Left ventricle myocardium inferior (tissue), 1 donor: Measurements from ENCODE around the gene COL19A1. TPM values are rescaled to one million over a fixed set of nuclear protein-coding genes. Genes with fewer than 3 reads are reported as not detected.

ENCODE experiments used
- DNase-seq: peaks from one replicate; pipeline ENCODE4 v3.0.0-alpha.2; 2020
- H3K27ac ChIP-seq: fragments of 200-600 bp; replicated peaks from 2 replicates; pipeline ENCODE4 v1.8.0; 2021
- H3K27me3 ChIP-seq: fragments of 200-600 bp; 2 replicates; pipeline ENCODE4 v1.8.0; 2021; ENCODE audit warnings: low read depth
- H3K36me3 ChIP-seq: fragments of 200-600 bp; 2 replicates; pipeline ENCODE4 v1.8.0; 2021
- H3K4me1 ChIP-seq: fragments of 200-600 bp; 2 replicates; pipeline ENCODE4 v1.8.0; 2021
- H3K4me3 ChIP-seq: fragments of 200-600 bp; 2 replicates; pipeline ENCODE4 v1.8.0; 2021; ENCODE audit warnings: mild to moderate bottlenecking, moderate library complexity
- H3K9me3 ChIP-seq: fragments of 200-600 bp; replicated peaks from 2 replicates; pipeline ENCODE4 v1.8.0; 2021
- intact Hi-C: fragments of 100-400 bp; cut with micrococcal nuclease; formaldehyde crosslinking; loops from one replicate; pipeline ENCODE4 v1.11.0; 2022
- total RNA-seq: library from RNA; stranded (reverse); fragmentation: NEBNext Ultra II Directional; extraction: Animal tissue kit (Norgen Biotek cat#: 25700); gene quantifications from one replicate; pipeline ENCODE4 v1.2.1, GENCODE V29; 2021
- TF ChIP-seq, protein P1 (sequence below): fragments of 200-600 bp; IDR thresholded peaks from 2 replicates; pipeline ENCODE4 v1.8.0; 2021; ENCODE audit warnings: antibody characterized with exemption, mild to moderate bottlenecking, borderline replicate concordance
- donor health status: DM: no; HTN: yes; CAD: no; lungs with severe emphysema.

The COL19A1 gene
- total RNA-seq, 1 donor from 2014 or later, result 1.9 TPM

GRCh38 chr6:70208235-70208790 lies 342.0 kb downstream of the COL19A1 start:
- Histone ChIP-seq H3K36me3 (no peaks in the 10 kb centered on the region), H3K27ac (no peak overlapping the region), H3K4me3 (no peak overlapping the region), H3K9me3 (no peaks in the 10 kb centered on the region), H3K27me3 (no peaks in the 10 kb centered on the region), H3K4me1 (no peaks in the 10 kb centered on the region)
- TF ChIP-seq, protein P1, sequence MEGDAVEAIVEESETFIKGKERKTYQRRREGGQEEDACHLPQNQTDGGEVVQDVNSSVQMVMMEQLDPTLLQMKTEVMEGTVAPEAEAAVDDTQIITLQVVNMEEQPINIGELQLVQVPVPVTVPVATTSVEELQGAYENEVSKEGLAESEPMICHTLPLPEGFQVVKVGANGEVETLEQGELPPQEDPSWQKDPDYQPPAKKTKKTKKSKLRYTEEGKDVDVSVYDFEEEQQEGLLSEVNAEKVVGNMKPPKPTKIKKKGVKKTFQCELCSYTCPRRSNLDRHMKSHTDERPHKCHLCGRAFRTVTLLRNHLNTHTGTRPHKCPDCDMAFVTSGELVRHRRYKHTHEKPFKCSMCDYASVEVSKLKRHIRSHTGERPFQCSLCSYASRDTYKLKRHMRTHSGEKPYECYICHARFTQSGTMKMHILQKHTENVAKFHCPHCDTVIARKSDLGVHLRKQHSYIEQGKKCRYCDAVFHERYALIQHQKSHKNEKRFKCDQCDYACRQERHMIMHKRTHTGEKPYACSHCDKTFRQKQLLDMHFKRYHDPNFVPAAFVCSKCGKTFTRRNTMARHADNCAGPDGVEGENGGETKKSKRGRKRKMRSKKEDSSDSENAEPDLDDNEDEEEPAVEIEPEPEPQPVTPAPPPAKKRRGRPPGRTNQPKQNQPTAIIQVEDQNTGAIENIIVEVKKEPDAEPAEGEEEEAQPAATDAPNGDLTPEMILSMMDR, result no peak
- no peak for DNase-seq
- intact Hi-C loops, result no loop called here

DNA sequence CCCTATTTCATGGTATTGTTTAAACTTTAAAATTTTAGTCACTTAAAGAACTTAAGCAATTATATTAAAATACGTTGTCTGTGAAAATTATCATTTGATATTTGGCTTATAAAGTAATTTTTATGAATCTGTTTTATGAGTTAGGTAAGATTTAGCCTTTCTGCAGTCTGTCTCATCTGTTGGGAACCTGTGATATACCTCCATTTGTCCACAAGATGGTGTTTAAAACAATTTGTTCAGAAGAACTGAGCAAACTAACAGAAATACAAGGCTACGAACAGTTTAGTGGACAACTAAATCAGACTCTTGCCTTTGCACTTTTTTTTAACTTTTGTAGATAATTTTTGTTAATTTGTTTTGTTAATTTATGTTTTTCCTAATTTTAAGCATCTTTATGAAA lies 344.1 kb downstream of the COL19A1 start:
- H3K9me3 ChIP-seq, result no peaks in the 10 kb centered on the region
- intact Hi-C loops, result no loop called here
- H3K4me3 ChIP-seq, result no peak overlapping the region
- H3K36me3 ChIP-seq, result no peaks in the 10 kb centered on the region
- no peak for DNase-seq
- no peak overlapping the region for H3K27ac ChIP-seq
- no peaks in the 10 kb centered on the region for H3K4me1 ChIP-seq
- TF ChIP-seq, protein P1, result peak; percentile 37
- H3K27me3 ChIP-seq, result no peaks in the 10 kb centered on the region

DNA sequence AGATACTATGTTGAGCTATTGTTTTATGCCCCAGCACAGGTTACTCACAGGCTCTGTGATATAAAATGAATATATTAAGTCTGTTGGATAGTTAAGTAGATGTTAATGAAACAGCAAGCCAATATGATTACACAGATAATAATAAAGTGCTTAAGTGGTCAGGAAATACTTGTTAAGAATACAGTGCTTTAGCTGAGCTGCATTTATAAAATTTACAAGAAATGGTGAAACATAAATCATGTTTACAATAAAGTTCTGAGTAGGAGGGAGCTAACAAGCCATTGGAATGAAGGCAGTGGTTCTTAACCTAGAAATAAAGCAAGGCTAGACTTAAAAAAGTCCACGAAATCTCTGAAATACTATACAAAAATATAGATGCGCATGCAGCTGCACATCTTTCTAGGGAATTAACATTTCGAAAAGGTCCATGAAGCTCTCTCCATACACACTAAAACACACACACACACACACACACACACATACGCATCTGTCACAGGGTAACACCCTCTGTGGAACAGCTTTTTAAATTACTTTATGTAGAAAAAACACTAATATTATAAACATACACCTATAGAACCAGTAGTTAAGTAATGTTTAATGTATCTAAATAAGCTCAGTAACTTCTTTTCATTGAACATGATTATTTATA lies 349.2 kb downstream of the COL19A1 start:
- no peaks in the 10 kb centered on the region for H3K9me3 ChIP-seq
- H3K27me3 ChIP-seq, result peaks cover 12% of the 10 kb centered on the region
- no peak overlapping the region for H3K4me3 ChIP-seq
- intact Hi-C loops, result no loop called here
- no peak for DNase-seq
- no peaks in the 10 kb centered on the region for H3K4me1 ChIP-seq
- H3K36me3 ChIP-seq, result no peaks in the 10 kb centered on the region
- TF ChIP-seq, protein P1, result no peak
- no peak overlapping the region for H3K27ac ChIP-seq

DNA sequence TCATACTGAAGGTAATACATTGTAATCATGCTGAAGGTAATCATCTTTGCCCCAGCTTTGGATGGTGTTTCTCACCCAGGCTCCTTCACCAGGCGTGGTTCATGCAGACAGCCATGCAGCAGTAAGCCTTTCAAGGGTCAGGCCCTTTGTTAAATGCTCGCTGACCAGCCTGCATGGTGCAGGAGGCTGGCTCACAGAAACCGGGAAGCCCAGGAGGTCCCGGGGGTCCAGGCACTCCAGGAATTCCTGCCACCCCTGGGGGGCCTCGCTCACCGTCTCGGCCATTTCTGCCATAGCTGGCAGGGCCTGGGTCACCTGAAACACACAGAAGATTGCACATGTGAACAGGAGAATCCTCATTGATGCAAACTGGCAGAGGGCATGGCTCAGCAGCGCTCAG lies 350.4 kb downstream of the COL19A1 start:
- no peak for DNase-seq
- Histone ChIP-seq H3K9me3 (no peaks in the 10 kb centered on the region), H3K36me3 (no peaks in the 10 kb centered on the region), H3K4me3 (no peak overlapping the region), H3K4me1 (no peaks in the 10 kb centered on the region), H3K27ac (no peak overlapping the region), H3K27me3 (peaks cover 12% of the 10 kb centered on the region)
- TF ChIP-seq, protein P1, result no peak
- intact Hi-C loops, result no loop called here

DNA sequence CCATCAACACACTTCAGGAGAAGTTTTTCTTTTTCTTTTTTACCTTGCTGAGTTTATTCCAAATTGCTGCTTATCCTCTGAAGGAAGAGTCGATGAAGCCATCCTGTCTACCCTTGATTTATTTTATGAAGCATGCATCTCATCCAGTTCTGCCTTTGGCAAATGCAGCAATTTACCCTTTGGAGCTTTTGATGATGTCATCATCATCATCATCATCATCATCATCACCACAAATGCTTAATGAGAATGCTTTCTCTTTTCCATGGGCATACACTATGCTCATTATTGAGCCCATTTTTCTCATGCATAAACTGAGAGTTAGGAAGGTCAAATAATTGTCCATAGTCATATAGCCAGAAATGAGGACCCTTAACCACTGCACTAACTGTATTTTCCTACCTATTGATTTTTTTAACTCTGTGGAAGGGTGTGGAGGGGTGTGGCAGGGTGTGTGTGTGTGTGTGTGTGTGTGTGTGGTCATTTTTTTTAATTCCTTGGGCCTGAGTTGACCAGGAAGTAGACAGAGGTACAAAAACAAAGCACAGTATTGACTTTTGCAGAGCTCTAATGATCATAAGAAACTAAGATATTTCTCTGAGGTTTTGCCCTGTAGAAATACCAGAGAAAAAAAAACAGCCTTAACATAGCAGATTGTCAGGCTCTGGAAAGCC lies 353.7 kb downstream of the COL19A1 start:
- H3K27me3 ChIP-seq, result peaks cover 12% of the 10 kb centered on the region
- intact Hi-C loops, result loop anchor here (10.0 kb wide), 1 partner anchor 145 kb away; no protein-coding TSS in a partner anchor
- no peak overlapping the region for H3K27ac ChIP-seq
- H3K9me3 ChIP-seq, result no peaks in the 10 kb centered on the region
- H3K36me3 ChIP-seq, result no peaks in the 10 kb centered on the region
- TF ChIP-seq, protein P1, result no peak
- no peaks in the 10 kb centered on the region for H3K4me1 ChIP-seq
- H3K4me3 ChIP-seq, result no peak overlapping the region
- no peak for DNase-seq
